Vagina (tissue), 2 donors: ENCODE results near the gene TECTA.

Experiments
- CTCF ChIP-seq, 3 experiments: fragments of 450-650 bp in 2 of 3; fragments of 200-600 bp in 1 of 3; sonication (generic) in 1 of 3; IDR thresholded peaks; one replicate each; pipeline ENCODE4 v1.5.1; 2017 to 2019; ENCODE audit warnings: antibody characterized with exemption in 3 of 3, mild to moderate bottlenecking in 2 of 3, moderate library complexity in 2 of 3
- POLR2A ChIP-seq, 2 donors: fragments of 450-650 bp; IDR thresholded peaks; one replicate each; pipeline ENCODE4 v1.6.1; 2017; ENCODE audit warnings: antibody characterized with exemption in 2 of 2, mild to moderate bottlenecking in 2 of 2, moderate library complexity in 2 of 2
- POLR2AphosphoS5 ChIP-seq, 2 donors: sonication (generic); formaldehyde crosslinking; IDR thresholded peaks; one replicate each; pipeline ENCODE4 v1.9.0; 2017; ENCODE audit warnings: antibody characterized with exemption in 2 of 2, mild to moderate bottlenecking in 2 of 2, low read depth in 1 of 2; ENCODE audit not compliant: insufficient read depth in 1 of 2

- TF ChIP-seq CTCF (IDR thresholded peaks at IDR 0.05) (no peak), POLR2AphosphoS5 (IDR thresholded peaks at IDR 0.05; ENCODE audit: insufficient read depth in 1 of 2, low read depth in 1 of 2) (no peak), POLR2A (IDR thresholded peaks at IDR 0.05) (no peak)
Measured at GRCh38 chr11:121099885-121100284, 1.2 kb upstream of the TECTA start.
